ENCODE results near the gene APLP2. TPM values are rescaled to one million over a fixed set of nuclear protein-coding genes. Genes with fewer than 3 reads are reported as not detected.

APLP2 gene
- total and polyA plus RNA-seq, 2 of the 4 experiments (the other 2 are of a cell fraction) = 127 to 235 TPM

GRCh38 chr11:130054966-130055365 is 14.7 kb upstream of the APLP2 start:
- POLR2A ChIA-PET (ENCODE audit: unreplicated experiment) = no interaction called here
- ATAC-seq (ENCODE audit: low read depth) = no peak
- in situ Hi-C loops (cut with MboI; ENCODE audit: low sequenced_read_pairs) = no loop called here

More at GRCh38 chr11:130054966-130055365, 14.7 kb upstream of the APLP2 start:
- TF ChIP-seq NFE2L2 (IDR thresholded peaks at IDR 0.05; ENCODE audit: low read depth, low read length) (no peak), MAZ (IDR thresholded peaks at IDR 0.05; ENCODE audit: borderline replicate concordance, low read depth, low read length) (no peak), RCOR1 (IDR thresholded peaks at IDR 0.05; ENCODE audit: insufficient replicate concordance, low read length) (no peak), BHLHE40 (IDR thresholded peaks at IDR 0.05; ENCODE audit: low read depth, low read length) (no peak)
- Histone ChIP-seq H3K4me1 (ENCODE audit: control insufficient read depth, insufficient read depth, low read length) (no peaks in the 10 kb centered on the region), H4K20me1 (ENCODE audit: insufficient read depth, low read length) (no peaks in the 10 kb centered on the region), H3K27me3 (ENCODE audit: control insufficient read depth, insufficient read depth, low read length) (peaks cover 33% of the 10 kb centered on the region), H2BK20ac (ENCODE audit: low read depth, low read length) (no peak overlapping the region), H2AFZ (replicated peaks; ENCODE audit: low read length, poor library complexity) (no peak overlapping the region), H4K5ac (ENCODE audit: low read depth, low read length) (no peak overlapping the region), H2AK5ac (ENCODE audit: low read depth, low read length) (no peak overlapping the region), H3K4ac (ENCODE audit: low read depth, low read length) (no peak overlapping the region), H3K9me1 (ENCODE audit: insufficient read depth, low read length) (no peaks in the 10 kb centered on the region), H2BK120ac (ENCODE audit: low read depth, low read length) (no peak overlapping the region), H3K18ac (ENCODE audit: low read depth, low read length) (no peak overlapping the region), H2BK15ac (ENCODE audit: low read depth, low read length) (no peak overlapping the region), H3K14ac (replicated peaks; ENCODE audit: low read depth, low read length) (no peak overlapping the region), H2BK5ac (ENCODE audit: low read depth, low read length, poor library complexity, severe bottlenecking) (no peak overlapping the region), H4K91ac (ENCODE audit: insufficient read depth, low read depth, low read length) (no peak overlapping the region), H2AK9ac (replicated peaks; ENCODE audit: low read depth, low read length, poor library complexity) (no peak overlapping the region), H3K36me3 (ENCODE audit: control insufficient read depth, insufficient read depth, low read length) (no peaks in the 10 kb centered on the region), H3K4me3 (ENCODE audit: insufficient read depth, low read depth, low read length) (no peak overlapping the region), H3K79me1 (ENCODE audit: low read depth in 1 of 2, low read length in 2 of 2) (no peaks in the 10 kb centered on the region), H3K27ac (ENCODE audit: insufficient read depth, low read length) (no peak overlapping the region), H3K9me3 (ENCODE audit: control insufficient read depth, insufficient read depth, low read length) (peaks cover 4% of the 10 kb centered on the region; the same call in 1 of the 2 replicates), H3K4me2 (ENCODE audit: low read depth, low read length) (no peak overlapping the region; the same call in 1 of the 2 replicates), H3K56ac (ENCODE audit: extremely low read depth, insufficient read depth, low read length) (no peak overlapping the region), H3K23ac (ENCODE audit: low read depth, low read length) (no peak overlapping the region), H3K9ac (ENCODE audit: low read depth, low read length) (no peak overlapping the region), H4K8ac (ENCODE audit: low read depth in 2 of 2, low read length in 2 of 2) (no peak overlapping the region)
- dilution Hi-C loops (cut with HindIII; ENCODE audit: low sequenced_read_pairs, unreplicated experiment) = no loop called here
- CTCF ChIA-PET = interaction anchor here (0.6 to 0.9 kb wide), 2 partner anchors 125 to 814 kb away, joined by 3 read pairs; no protein-coding TSS in a partner anchor
- no TSS peak for BruUV-seq (replicated peaks)
- WGBS, 2 experiments (ENCODE audit: extremely low coverage in 2 of 2, insufficient read length in 1 of 2) = no CpG with 5 or more reads among the region's 2 CpGs
- no peak for DNase-seq
- intact Hi-C loops (cut with micrococcal nuclease) = loop anchor here (5.0 kb wide), 1 partner anchor 53 kb away; the partner anchor contains the start of gene PRDM10
